CD4-positive, CD25-positive, alpha-beta regulatory T cell (primary cell): ENCODE measurements around the gene KLK10. TPM values are rescaled to one million over a fixed set of nuclear protein-coding genes. Genes with fewer than 3 reads are reported as not detected.
"Not testable (repeated sequence)": the region's sequence is repeated elsewhere in the genome, so short reads cannot be mapped to it uniquely, and the experiment has no call there.

Experiments
- ATAC-seq, 2 donors: fragments of 150-1000 bp; cut with Tn5 transposase; one replicate each; pipeline ENCODE4 v1.10.0; 2021; ENCODE audit warnings: low read depth in 2 of 2, moderate number of reproducible peaks in 2 of 2, moderate library complexity in 1 of 2
- DNase-seq, 3 donors: peaks; one replicate each; pipeline versions ENCODE4 v3.0.0 to v3.0.0-alpha.2; 2012 to 2022; ENCODE audit warnings: mixed read lengths in 1 of 3
- H3K27ac ChIP-seq: one replicate; pipeline ENCODE4 v1.7.0; 2013; ENCODE audit warnings: mild to moderate bottlenecking, low read length; ENCODE audit not compliant: insufficient read depth, poor library complexity, severe bottlenecking
- H3K27me3 ChIP-seq: one replicate; pipeline ENCODE4 v1.7.0; 2013; ENCODE audit warnings: low read length; ENCODE audit not compliant: control insufficient read depth, insufficient read depth
- H3K36me3 ChIP-seq: one replicate; pipeline ENCODE4 v1.7.0; 2013; ENCODE audit warnings: mild to moderate bottlenecking, low read length, moderate library complexity; ENCODE audit not compliant: control insufficient read depth, insufficient read depth
- H3K4me1 ChIP-seq: 2 replicates; pipeline ENCODE4 v1.7.0; 2013; ENCODE audit warnings: mild to moderate bottlenecking, low read length; ENCODE audit not compliant: insufficient read depth, control insufficient read depth, poor library complexity, severe bottlenecking
- H3K4me3 ChIP-seq: one replicate; pipeline ENCODE4 v1.7.0; 2013; ENCODE audit warnings: low read depth, mild to moderate bottlenecking, low read length, moderate library complexity
- H3K9me3 ChIP-seq, 2 experiments: 1 replicate in 1 of 2; 2 replicates in 1 of 2; pipeline ENCODE4 v1.7.0; 2013; ENCODE audit warnings: low read length in 2 of 2, mild to moderate bottlenecking in 1 of 2, moderate library complexity in 1 of 2; ENCODE audit not compliant: control insufficient read depth in 2 of 2
- H3K27ac Mint-ChIP-seq, 3 donors: one replicate each; pipeline ENCODE4 v1.8.0; 2020 to 2022; ENCODE audit warnings: mild to moderate bottlenecking in 3 of 3, mixed read lengths in 3 of 3, moderate library complexity in 2 of 3
- H3K27me3 Mint-ChIP-seq: one replicate; pipeline ENCODE4 v1.8.0; 2022; ENCODE audit warnings: mild to moderate bottlenecking, mixed read lengths
- H3K36me3 Mint-ChIP-seq: one replicate; pipeline ENCODE4 v1.8.0; 2020; ENCODE audit warnings: mixed read lengths
- H3K4me1 Mint-ChIP-seq, 4 donors: one replicate each; pipeline ENCODE4 v1.8.0; 2020 to 2022; ENCODE audit warnings: mixed read lengths in 4 of 4, mild to moderate bottlenecking in 1 of 4
- H3K4me3 Mint-ChIP-seq, 4 donors: one replicate each; pipeline ENCODE4 v1.8.0; 2020 to 2022; ENCODE audit warnings: mild to moderate bottlenecking in 4 of 4, mixed read lengths in 4 of 4, moderate library complexity in 3 of 4
- H3K9me3 Mint-ChIP-seq, 7 donors: one replicate each; pipeline ENCODE4 v1.8.0; 2020 to 2022; ENCODE audit warnings: mixed read lengths in 7 of 7, mild to moderate bottlenecking in 3 of 7, moderate library complexity in 2 of 7
- polyA plus RNA-seq, 4 donors: library from polyadenylated mRNA; unstranded; fragments of 300-500 nt; fragmentation: Illumina TruSeq; gene quantifications; one replicate each; pipeline ENCODE4 v1.2.3, GENCODE V29; 2021
- total RNA-seq: library from RNA; stranded (reverse); gene quantifications from one replicate; pipeline ENCODE4 v1.2.3, GENCODE V29; 2022

KLK10 gene
- total and polyA plus RNA-seq, 5 donors from 2014 or later: not detected

- Histone ChIP-seq H3K36me3 (no peaks in the 10 kb centered on the region), H3K4me3 (no peak overlapping the region), H3K4me1 (no peaks in the 10 kb centered on the region), H3K27me3 (peaks cover 3% of the 10 kb centered on the region), H3K9me3 (no peaks in the 10 kb centered on the region), H3K27ac (no peak overlapping the region)
- DNase-seq (no peak), ATAC-seq (no peak)
- H3K27me3 Mint-ChIP-seq: peaks cover 16% of the 10 kb centered on the region
- no peaks in the 10 kb centered on the region for H3K4me1 Mint-ChIP-seq
- no peaks in the 10 kb centered on the region for H3K36me3 Mint-ChIP-seq
- peaks cover 0 to 2% (median 0%) of the 10 kb centered on the region in 7 donors for H3K9me3 Mint-ChIP-seq
- no peak overlapping the region for H3K4me3 Mint-ChIP-seq
- peak overlapping the region in 1 of 3 donors; percentile 24 for H3K27ac Mint-ChIP-seq
Observed at GRCh38 chr19:50998686-50999085, 20.8 kb downstream of the KLK10 start.

DNA sequence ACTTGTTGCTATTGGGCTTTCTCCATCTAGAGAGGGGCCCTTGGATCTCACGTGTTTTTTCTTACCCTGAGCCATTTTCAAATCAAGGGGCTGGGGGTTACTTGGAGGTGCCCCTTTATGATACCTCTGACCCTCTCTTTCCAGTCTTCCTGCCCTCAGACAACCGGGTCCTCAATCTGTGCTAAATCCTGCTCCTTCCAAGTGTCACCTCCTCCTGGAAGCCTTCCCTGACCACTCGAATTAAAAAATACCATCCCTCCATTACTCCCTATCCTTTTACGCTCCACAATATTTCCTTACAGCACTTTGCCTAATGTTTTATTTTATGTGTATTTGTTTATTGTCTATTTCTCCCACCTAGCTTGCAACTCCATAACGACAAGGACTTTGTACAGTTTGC is 21.4 kb downstream of the KLK10 start:
- H3K27ac Mint-ChIP-seq: no peak overlapping the region
- peaks cover 0 to 2% (median 0%) of the 10 kb centered on the region in 7 donors for H3K9me3 Mint-ChIP-seq
- H3K27me3 ChIP-seq: peaks cover 3% of the 10 kb centered on the region
- H3K4me3 Mint-ChIP-seq: peak overlapping the region in 1 of 4 donors; percentile 8
- H3K27ac ChIP-seq: no peak overlapping the region
- H3K27me3 Mint-ChIP-seq: peaks cover 16% of the 10 kb centered on the region
- DNase-seq (no peak), ATAC-seq (no peak)
- no peaks in the 10 kb centered on the region for H3K9me3 ChIP-seq
- H3K4me3 ChIP-seq: no peak overlapping the region
- no peaks in the 10 kb centered on the region for H3K4me1 ChIP-seq
- no peaks in the 10 kb centered on the region for H3K36me3 Mint-ChIP-seq
- H3K4me1 Mint-ChIP-seq: no peaks in the 10 kb centered on the region
- H3K36me3 ChIP-seq: no peaks in the 10 kb centered on the region

DNA sequence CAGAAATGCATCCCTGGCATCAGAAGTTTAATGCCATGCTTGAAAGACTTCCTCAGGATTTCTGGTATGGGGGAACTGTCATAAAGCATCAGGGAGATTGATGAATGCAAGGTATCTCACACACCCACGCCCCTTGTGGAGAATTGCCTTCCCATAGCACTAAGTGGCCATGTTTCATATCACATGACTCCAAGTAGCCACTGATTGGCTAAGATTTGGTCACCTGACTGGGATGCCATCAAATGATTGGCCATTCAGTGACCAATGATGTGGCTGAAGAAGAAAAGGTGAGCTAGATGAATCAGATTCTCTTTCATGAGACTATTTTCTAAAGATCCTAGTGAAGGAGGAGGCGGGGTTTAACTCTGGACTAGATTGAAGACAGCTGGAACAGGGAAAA is 25.4 kb downstream of the KLK10 start:
- peaks cover 6% of the 10 kb centered on the region for H3K36me3 Mint-ChIP-seq
- DNase-seq (no peak), ATAC-seq (no peak)
- Histone ChIP-seq H3K27me3 (no peaks in the 10 kb centered on the region), H3K4me3 (no peak overlapping the region), H3K9me3 (no peaks in the 10 kb centered on the region), H3K27ac (no peak overlapping the region), H3K4me1 (no peaks in the 10 kb centered on the region), H3K36me3 (no peaks in the 10 kb centered on the region)
- H3K4me3 Mint-ChIP-seq: no peak overlapping the region
- H3K27me3 Mint-ChIP-seq: no peaks in the 10 kb centered on the region
- H3K27ac Mint-ChIP-seq: no peak overlapping the region
- no peaks in the 10 kb centered on the region for H3K4me1 Mint-ChIP-seq
- peaks cover 0 to 7% (median 0%) of the 10 kb centered on the region in 7 donors for H3K9me3 Mint-ChIP-seq

GRCh38 chr19:50992666-50993035 is 26.9 kb downstream of the KLK10 start:
- H3K4me3 Mint-ChIP-seq: peak overlapping the region in 1 of 4 donors; percentile 58
- DNase-seq: no peak
- Histone ChIP-seq H3K27ac (no peak overlapping the region), H3K4me3 (no peak overlapping the region), H3K36me3 (no peaks in the 10 kb centered on the region), H3K4me1 (no peaks in the 10 kb centered on the region), H3K9me3 (no peaks in the 10 kb centered on the region), H3K27me3 (no peaks in the 10 kb centered on the region)
- H3K27ac Mint-ChIP-seq: no peak overlapping the region
- H3K4me1 Mint-ChIP-seq: no peaks in the 10 kb centered on the region
- peaks cover 6% of the 10 kb centered on the region for H3K36me3 Mint-ChIP-seq
- peaks cover 0 to 8% (median 3%) of the 10 kb centered on the region in 7 donors for H3K9me3 Mint-ChIP-seq
- no peak for ATAC-seq
- H3K27me3 Mint-ChIP-seq: no peaks in the 10 kb centered on the region

DNA sequence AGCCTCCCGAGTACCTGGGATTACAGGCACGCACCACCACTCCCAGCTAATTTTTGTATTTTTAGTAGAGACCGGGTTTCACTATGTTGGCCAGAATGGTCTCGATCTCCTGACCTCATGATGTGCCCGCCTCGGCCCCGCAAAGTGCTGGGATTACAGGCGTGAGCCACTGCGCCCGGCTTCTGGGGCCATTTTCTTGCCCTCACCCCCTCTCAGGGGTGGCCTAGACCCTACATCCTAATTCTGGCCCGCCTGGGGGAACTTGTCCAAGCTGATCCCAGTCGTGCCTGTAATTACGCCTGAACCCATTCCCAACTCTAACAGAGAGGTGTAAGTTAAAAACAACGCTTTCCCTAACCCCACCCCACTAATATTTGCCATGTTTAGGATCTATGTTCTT is 35.1 kb downstream of the KLK10 start:
- Mint-ChIP-seq H3K4me3 (peak overlapping the region in 1 of 4 donors; percentile 43), H3K27me3 (peaks cover 12% of the 10 kb centered on the region)
- not testable (repeated sequence) for H3K36me3 Mint-ChIP-seq, ATAC-seq, H3K9me3 ChIP-seq, H3K36me3 ChIP-seq, DNase-seq, H3K4me1 Mint-ChIP-seq, H3K27ac ChIP-seq, H3K9me3 Mint-ChIP-seq, H3K27me3 ChIP-seq, H3K27ac Mint-ChIP-seq, H3K4me3 ChIP-seq, H3K4me1 ChIP-seq

DNA sequence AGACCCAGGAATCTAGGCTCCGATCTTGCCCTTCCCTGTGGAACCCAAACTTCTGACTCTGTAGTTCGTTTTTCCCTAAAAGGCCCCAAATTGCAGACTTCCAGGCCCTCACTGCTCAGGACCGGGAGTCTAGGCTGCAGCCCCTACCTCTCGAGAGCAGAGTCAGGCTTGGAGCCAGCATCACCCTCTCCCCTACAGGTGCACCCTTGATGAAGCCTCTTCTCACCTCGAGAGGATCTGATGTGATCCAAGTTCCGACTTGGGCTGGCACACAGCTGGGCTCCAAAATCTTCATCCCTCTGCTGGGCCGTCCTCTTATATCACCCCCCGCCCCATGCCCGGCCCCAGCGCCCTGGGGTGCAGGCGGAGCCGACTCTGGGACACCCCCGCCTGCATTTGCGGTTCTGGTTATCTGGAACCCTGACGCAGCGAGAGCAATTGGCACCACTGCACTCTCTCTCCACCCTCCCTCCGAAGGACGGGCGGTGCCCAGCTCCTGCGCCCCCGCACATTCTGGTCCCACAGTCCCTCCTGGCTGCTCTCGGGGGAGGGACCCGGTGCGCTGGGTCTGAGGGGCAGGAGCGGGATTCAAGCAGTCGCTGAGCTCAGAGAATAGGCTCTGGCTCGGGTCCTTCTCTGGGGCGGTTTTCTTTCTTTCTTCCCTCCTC is 35.8 kb downstream of the KLK10 start, which contains the start of gene KLK7:
Gene KLK7, minus strand, starts transcription at position 293 of the 668 bp plus-strand sequence. CDS start 1,518 bp downstream, outside the sequence.
- Mint-ChIP-seq H3K4me1 (no peaks in the 10 kb centered on the region), H3K36me3 (no peaks in the 10 kb centered on the region), H3K9me3 (peaks cover 0 to 4% (median 0%) of the 10 kb centered on the region in 7 donors), H3K27ac (no peak within 1 kb of the TSS), H3K27me3 (peaks cover 12% of the 10 kb centered on the region), H3K4me3 (peak within 1 kb of the TSS in 1 of 4 donors; percentile 43)
- Histone ChIP-seq H3K4me1 (no peaks in the 10 kb centered on the region), H3K27ac (no peak within 1 kb of the TSS), H3K4me3 (no peak within 1 kb of the TSS), H3K27me3 (no peaks in the 10 kb centered on the region), H3K36me3 (no peaks in the 10 kb centered on the region), H3K9me3 (no peaks in the 10 kb centered on the region)
- ATAC-seq: no peak
- no peak for DNase-seq

- DNase-seq (no peak), ATAC-seq (no peak)
- H3K4me1 ChIP-seq: no peaks in the 10 kb centered on the region
- no peaks in the 10 kb centered on the region for H3K9me3 ChIP-seq
- H3K36me3 ChIP-seq: no peaks in the 10 kb centered on the region
- H3K9me3 Mint-ChIP-seq: peaks cover 0 to 3% (median 0%) of the 10 kb centered on the region in 7 donors
- H3K4me3 ChIP-seq: no peak overlapping the region
- peaks cover 12% of the 10 kb centered on the region for H3K27me3 Mint-ChIP-seq
- no peak overlapping the region for H3K27ac Mint-ChIP-seq
- no peaks in the 10 kb centered on the region for H3K27me3 ChIP-seq
- no peak overlapping the region for H3K4me3 Mint-ChIP-seq
- no peaks in the 10 kb centered on the region for H3K36me3 Mint-ChIP-seq
- H3K4me1 Mint-ChIP-seq: no peaks in the 10 kb centered on the region
- H3K27ac ChIP-seq: no peak overlapping the region
Observed at GRCh38 chr19:50982186-50982585, 37.3 kb downstream of the KLK10 start.

GRCh38 chr19:50981587-50982146 is 37.8 kb downstream of the KLK10 start:
- no peaks in the 10 kb centered on the region for H3K36me3 Mint-ChIP-seq
- H3K9me3 Mint-ChIP-seq: peaks cover 0 to 3% (median 0%) of the 10 kb centered on the region in 7 donors
- Histone ChIP-seq H3K27me3 (no peaks in the 10 kb centered on the region), H3K4me1 (no peaks in the 10 kb centered on the region), H3K4me3 (no peak overlapping the region), H3K36me3 (no peaks in the 10 kb centered on the region), H3K27ac (no peak overlapping the region), H3K9me3 (no peaks in the 10 kb centered on the region)
- no peaks in the 10 kb centered on the region for H3K4me1 Mint-ChIP-seq
- ATAC-seq (no peak), DNase-seq (no peak)
- no peak overlapping the region for H3K4me3 Mint-ChIP-seq
- peaks cover 12% of the 10 kb centered on the region for H3K27me3 Mint-ChIP-seq
- H3K27ac Mint-ChIP-seq: no peak overlapping the region
